Measurements from ENCODE around the gene RFESD. TPM values are rescaled to one million over a fixed set of nuclear protein-coding genes. Genes with fewer than 3 reads are reported as not detected.

The RFESD gene
- total and polyA plus RNA-seq, 2 of the 8 experiments (the other 6 are each of a cell fraction or from before 2014, with no cell fraction given) = 1.7 to 2.0 TPM

DNA sequence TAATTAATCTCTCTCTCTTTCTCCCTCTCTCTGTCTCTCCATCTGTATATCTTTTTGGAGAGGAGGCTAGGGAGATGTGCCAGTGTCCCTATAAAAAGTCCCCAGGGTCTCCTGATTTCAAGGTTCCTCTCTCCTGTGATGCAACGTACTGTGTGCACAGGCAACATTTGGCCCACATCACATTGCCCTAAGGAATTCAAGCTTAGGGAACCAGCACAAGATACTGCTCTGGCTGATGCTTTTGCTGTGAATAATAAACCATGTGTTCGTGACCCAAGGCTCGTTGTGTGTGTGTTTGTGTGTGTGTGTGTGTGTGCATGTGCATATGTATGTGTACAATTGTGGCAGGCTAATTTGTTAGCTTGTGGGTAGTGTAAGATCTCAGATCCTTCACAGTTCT lies 26.5 kb downstream of the RFESD start:
- no peak overlapping the region for H3K4ac ChIP-seq (replicated peaks; ENCODE audit: insufficient read length, low read depth, low read length)
- no peak overlapping the region for H2AK5ac ChIP-seq (ENCODE audit: low read depth, low read length)
- H2BK20ac ChIP-seq (ENCODE audit: low read length) = no peak overlapping the region
- no peak overlapping the region for H3K56ac ChIP-seq (replicated peaks; ENCODE audit: insufficient read length, low read depth, low read length)
- H2AFZ ChIP-seq (ENCODE audit: low read length) = no peak overlapping the region
- H3K9me3 ChIP-seq (ENCODE audit: insufficient read depth in 2 of 2, low read depth in 1 of 2, low read length in 1 of 2) = no peaks in the 10 kb centered on the region
- no peak overlapping the region for H3K18ac ChIP-seq (ENCODE audit: extremely low read depth, low read length)
- 90% methylated on average over 3 of the region's 3 CpGs; no CpG with 5 or more reads in 1 of the 2 experiments for WGBS, 2 experiments (ENCODE audit: extremely low coverage in 1 of 2, insufficient coverage in 1 of 2, insufficient read length in 1 of 2, insufficient replicate concordance in 2 of 2, low coverage in 1 of 2, low lambda C conversion rate in 2 of 2, missing lambda C conversion rate in 1 of 2)
- no peaks in the 10 kb centered on the region for H3K4me1 ChIP-seq (replicated peaks in 1 of 4; ENCODE audit: control insufficient read depth in 3 of 4, insufficient read depth in 4 of 4, low read length in 3 of 4)
- no peak overlapping the region for H3K23ac ChIP-seq (ENCODE audit: insufficient read length)
- H3K79me2 ChIP-seq (ENCODE audit: control insufficient read depth in 1 of 2, insufficient read depth in 2 of 2, low read length in 2 of 2) = no peaks in the 10 kb centered on the region
- H3K14ac ChIP-seq (ENCODE audit: insufficient read length) = no peak overlapping the region
- H4K5ac ChIP-seq (ENCODE audit: insufficient read length, low read depth, low read length) = no peak overlapping the region
- no peak overlapping the region for H3K27ac ChIP-seq (ENCODE audit: low read depth, low read length)
- H2BK15ac ChIP-seq (ENCODE audit: low read length) = no peak overlapping the region
- FAIRE-seq (no peak), DNase-seq (ENCODE audit: low read depth in 1 of 2, low spot score in 2 of 2) (no peak)
- H2BK12ac ChIP-seq (ENCODE audit: low read depth, low read length) = no peak overlapping the region
- H3K27me3 ChIP-seq (replicated peaks in 1 of 4; ENCODE audit: control insufficient read depth in 3 of 4, extremely low read depth in 1 of 4, insufficient read depth in 3 of 4, low read length in 3 of 4) = no peaks in the 10 kb centered on the region
- no peak overlapping the region for H4K91ac ChIP-seq (replicated peaks; ENCODE audit: insufficient read length, low read length)
- no peaks in the 10 kb centered on the region; the same call in 1 of the 2 replicates for H3K23me2 ChIP-seq (ENCODE audit: low read depth, low read length)
- POLR2A ChIA-PET (ENCODE audit: partially characterized antibody) = no interaction called here
- no peaks in the 10 kb centered on the region for H3K36me3 ChIP-seq (ENCODE audit: control insufficient read depth in 2 of 4, insufficient read depth in 4 of 4, low read length in 3 of 4)
- H3K4me3 ChIP-seq (ENCODE audit: extremely low read depth in 1 of 4, insufficient read depth in 2 of 4, low read depth in 3 of 4, low read length in 4 of 4) = no peak overlapping the region
- H2BK5ac ChIP-seq (ENCODE audit: low read depth, low read length) = no peak overlapping the region
- CTCF ChIA-PET (ENCODE audit: partially characterized antibody) = interaction anchor here (0.8 to 3.1 kb wide), 3 partner anchors 8 to 96 kb away, joined by 3 to 20 read pairs (median 3); no protein-coding TSS in a partner anchor
- no peak overlapping the region for H4K8ac ChIP-seq (ENCODE audit: extremely low read depth, insufficient read depth, low read length)
- no peaks in the 10 kb centered on the region for H4K20me1 ChIP-seq (replicated peaks in 1 of 2; ENCODE audit: control insufficient read depth in 1 of 2, insufficient read depth in 2 of 2, low read length in 2 of 2)
- H2BK120ac ChIP-seq (replicated peaks; ENCODE audit: low read depth, low read length) = no peak overlapping the region
- no peaks in the 10 kb centered on the region for H3K79me1 ChIP-seq (ENCODE audit: low read depth, low read length)
- H3K4me2 ChIP-seq (ENCODE audit: insufficient read depth in 1 of 2, low read depth in 2 of 2, low read length in 2 of 2) = no peak overlapping the region
- H3K9ac ChIP-seq (replicated peaks in 1 of 4; ENCODE audit: extremely low read depth in 1 of 4, low read depth in 3 of 4, low read length in 3 of 4) = no peak overlapping the region
- TF ChIP-seq FOSL1 (IDR thresholded peaks at IDR 0.05; ENCODE audit: insufficient read depth, low read depth, low read length) = no peak
- no peak for TF ChIP-seq SP1 (IDR thresholded peaks at IDR 0.05; ENCODE audit: low read depth, low read length)
- TF ChIP-seq EGR1 (IDR thresholded peaks at IDR 0.05; ENCODE audit: borderline replicate concordance, low read depth, low read length) = no peak
- no peak for TF ChIP-seq YY1 (IDR thresholded peaks at IDR 0.05; ENCODE audit: low read depth, low read length)
- no peak for TF ChIP-seq NRF1 (IDR thresholded peaks at IDR 0.05; ENCODE audit: low read depth, low read length)
- TF ChIP-seq CBX5 (IDR thresholded peaks at IDR 0.05; ENCODE audit: low read depth, low read length) = no peak
- no peak for TF ChIP-seq POLR2A (IDR thresholded peaks at IDR 0.05; ENCODE audit: control extremely low read depth in 1 of 2, low read depth in 2 of 2, low read length in 2 of 2)
- no peak for TF ChIP-seq EP300 (IDR thresholded peaks at IDR 0.05; ENCODE audit: borderline replicate concordance in 1 of 2, low read depth in 2 of 2, low read length in 2 of 2)
- TF ChIP-seq POLR2AphosphoS5 (IDR thresholded peaks at IDR 0.05; ENCODE audit: low read depth, low read length) = no peak
- no peak for TF ChIP-seq CHD1 (IDR thresholded peaks at IDR 0.05; ENCODE audit: low read depth, low read length)
- no peak for TF ChIP-seq BCL11A (IDR thresholded peaks at IDR 0.05; ENCODE audit: low read depth in 2 of 2, low read length in 2 of 2)
- TF ChIP-seq TCF12 (IDR thresholded peaks at IDR 0.05; ENCODE audit: low read depth, low read length) = no peak
- TF ChIP-seq RBBP5 (IDR thresholded peaks at IDR 0.05; ENCODE audit: borderline replicate concordance, low read depth, low read length) = no peak
- TF ChIP-seq RNF2 (IDR thresholded peaks at IDR 0.05; ENCODE audit: borderline replicate concordance, low read depth, low read length, missing control alignments, poor library complexity, severe bottlenecking) = no peak
- no peak for TF ChIP-seq E2F6 (IDR thresholded peaks at IDR 0.05)

Measured in H1 (cell line).